H1 (cell line): Measurements from ENCODE around the gene ARHGAP5. TPM values are rescaled to one million over a fixed set of nuclear protein-coding genes. Genes with fewer than 3 reads are reported as not detected.
A peak's percentile ranks its signal among the peaks of the same experiment; 100 is the strongest.

ENCODE experiments used
- CTCF ChIA-PET: fragments of 300-600 bp; sonication (Branson Sonifier 250); formaldehyde crosslinking; loops from one replicate; lab custom pipeline; 2021; ENCODE audit not compliant: partially characterized antibody; lab: Charles Lee
- POLR2A ChIA-PET: fragments of 300-600 bp; sonication (Branson Sonifier 250); formaldehyde crosslinking; loops from one replicate; lab custom pipeline; 2021; ENCODE audit warnings: inconsistent platforms; ENCODE audit not compliant: partially characterized antibody; lab: Charles Lee
- DNase-seq, 2 experiments: peaks; one replicate each; pipeline versions ENCODE4 v3.0.0 to v3.0.0-alpha.2; 2010 to 2022; ENCODE audit warnings: low spot score in 2 of 2, low read depth in 1 of 2, mixed read lengths in 1 of 2
- FAIRE-seq: peaks from 2 replicates; lab custom pipeline; 2011; peaks lifted over from hg19 to GRCh38; lab: Jason Lieb, UNC
- H2AFZ ChIP-seq: 2 replicates; pipeline ENCODE4 v1.8.1; 2012; ENCODE audit warnings: low read length, inconsistent platforms
- H2AK5ac ChIP-seq: 2 replicates; pipeline ENCODE4 v1.6.1; 2013; ENCODE audit warnings: low read depth, low read length
- H2BK120ac ChIP-seq: replicated peaks from 2 replicates; pipeline ENCODE3; 2013; ENCODE audit warnings: low read depth, low read length, inconsistent platforms
- H2BK12ac ChIP-seq: 2 replicates; pipeline ENCODE4 v1.6.1; 2013; ENCODE audit warnings: low read depth, low read length
- H2BK15ac ChIP-seq: 2 replicates; pipeline ENCODE4 v1.6.1; 2013; ENCODE audit warnings: low read length
- H2BK20ac ChIP-seq: 2 replicates; pipeline ENCODE4 v1.6.1; 2013; ENCODE audit warnings: low read length
- H2BK5ac ChIP-seq: 2 replicates; pipeline ENCODE4 v1.6.1; 2013; ENCODE audit warnings: low read depth, low read length
- H3K14ac ChIP-seq: 2 replicates; pipeline ENCODE4 v1.6.1; 2013; ENCODE audit warnings: inconsistent platforms; ENCODE audit not compliant: insufficient read length
- H3K18ac ChIP-seq: 2 replicates; pipeline ENCODE4 v1.6.1; 2013; ENCODE audit warnings: low read length; ENCODE audit errors: extremely low read depth
- H3K23ac ChIP-seq: 2 replicates; pipeline ENCODE4 v1.6.1; 2013; ENCODE audit warnings: inconsistent platforms; ENCODE audit not compliant: insufficient read length
- H3K23me2 ChIP-seq: 2 replicates; pipeline ENCODE4 v1.6.1; 2013; ENCODE audit warnings: low read depth, low read length
- H3K27ac ChIP-seq: 2 replicates; pipeline ENCODE4 v1.6.1; 2011; ENCODE audit warnings: low read depth, low read length, inconsistent platforms
- H3K27me3 ChIP-seq, 4 experiments: replicated peaks in 1 of 4; 1 replicate in 1 of 4; 2 replicates in 3 of 4; pipeline versions ENCODE4 v1.6.1 to v1.8.1; 2011 to 2013; ENCODE audit warnings: low read length in 3 of 4, mild to moderate bottlenecking in 3 of 4, inconsistent platforms in 2 of 4, mixed read lengths in 2 of 4, moderate library complexity in 1 of 4; ENCODE audit not compliant: control insufficient read depth in 3 of 4, insufficient read depth in 3 of 4; ENCODE audit errors: extremely low read depth in 1 of 4
- H3K36me3 ChIP-seq, 4 experiments: 2 replicates each; pipeline versions ENCODE4 v1.6.1 to v1.8.1; 2011 to 2013; ENCODE audit warnings: mild to moderate bottlenecking in 4 of 4, low read length in 3 of 4, moderate library complexity in 2 of 4, control low read depth in 1 of 4, inconsistent platforms in 1 of 4; ENCODE audit not compliant: insufficient read depth in 4 of 4, control insufficient read depth in 2 of 4
- H3K4ac ChIP-seq: replicated peaks from 2 replicates; pipeline ENCODE3; 2013; ENCODE audit warnings: low read length, low read depth, mixed read lengths, inconsistent platforms; ENCODE audit not compliant: insufficient read length
- H3K4me1 ChIP-seq, 4 experiments: replicated peaks in 1 of 4; 1 replicate in 1 of 4; 2 replicates in 3 of 4; pipeline versions ENCODE4 v1.6.1 to v1.8.1; 2011 to 2013; ENCODE audit warnings: low read length in 3 of 4, inconsistent platforms in 2 of 4, mixed read lengths in 1 of 4; ENCODE audit not compliant: insufficient read depth in 4 of 4, control insufficient read depth in 3 of 4
- H3K4me2 ChIP-seq, 2 experiments: 2 replicates each; pipeline versions ENCODE4 v1.6.1 to v1.8.1; 2011 to 2013; ENCODE audit warnings: low read depth in 2 of 2, low read length in 2 of 2, control low read depth in 1 of 2, inconsistent platforms in 1 of 2, mild to moderate bottlenecking in 1 of 2; ENCODE audit not compliant: insufficient read depth in 1 of 2
- H3K4me3 ChIP-seq, 4 experiments: fragments of 200-600, 300-600 bp in 1 of 4; sonication (generic), shearing (Covaris generic), sonication (Bioruptor Twin) in 1 of 4; 2 replicates each; pipeline versions ENCODE4 v1.5.1 to v1.8.1; 2011 to 2016; ENCODE audit warnings: low read length in 4 of 4, low read depth in 3 of 4, control low read depth in 2 of 4, inconsistent platforms in 2 of 4, mild to moderate bottlenecking in 2 of 4, mixed read lengths in 1 of 4, moderate library complexity in 1 of 4; ENCODE audit not compliant: insufficient read depth in 2 of 4; ENCODE audit errors: extremely low read depth in 1 of 4
- H3K56ac ChIP-seq: replicated peaks from 2 replicates; pipeline ENCODE3; 2013; ENCODE audit warnings: low read depth, mild to moderate bottlenecking, mixed read lengths, low read length, inconsistent platforms; ENCODE audit not compliant: insufficient read length
- H3K79me1 ChIP-seq: 2 replicates; pipeline ENCODE4 v1.6.1; 2013; ENCODE audit warnings: low read depth, low read length, control low read depth
- H3K79me2 ChIP-seq, 2 experiments: 2 replicates each; pipeline versions ENCODE4 v1.6.1 to v1.8.1; 2012 to 2013; ENCODE audit warnings: low read length in 2 of 2, mild to moderate bottlenecking in 2 of 2, inconsistent platforms in 1 of 2; ENCODE audit not compliant: insufficient read depth in 2 of 2, control insufficient read depth in 1 of 2
- H3K9ac ChIP-seq, 4 experiments: replicated peaks in 1 of 4; 1 replicate in 1 of 4; 2 replicates in 3 of 4; pipeline versions ENCODE4 v1.6.1 to v1.8.1; 2011 to 2013; ENCODE audit warnings: low read depth in 3 of 4, low read length in 3 of 4, control low read depth in 2 of 4, mild to moderate bottlenecking in 2 of 4, moderate library complexity in 2 of 4, inconsistent platforms in 1 of 4; ENCODE audit errors: extremely low read depth in 1 of 4
- H3K9me3 ChIP-seq, 2 experiments: 2 replicates each; pipeline versions ENCODE4 v1.6.1 to v1.8.1; 2012 to 2013; ENCODE audit warnings: mild to moderate bottlenecking in 2 of 2, moderate library complexity in 2 of 2, control low read depth in 1 of 2, inconsistent platforms in 1 of 2, low read depth in 1 of 2, low read length in 1 of 2, mixed read lengths in 1 of 2; ENCODE audit not compliant: insufficient read depth in 2 of 2
- H4K20me1 ChIP-seq, 2 experiments: replicated peaks in 1 of 2; 2 replicates each; pipeline versions ENCODE3 to v1.8.1; 2011 to 2013; ENCODE audit warnings: inconsistent platforms in 2 of 2, low read length in 2 of 2, mild to moderate bottlenecking in 1 of 2; ENCODE audit not compliant: insufficient read depth in 2 of 2, control insufficient read depth in 1 of 2
- H4K5ac ChIP-seq: 2 replicates; pipeline ENCODE4 v1.6.1; 2013; ENCODE audit warnings: low read length, low read depth, mixed read lengths, inconsistent platforms; ENCODE audit not compliant: insufficient read length
- H4K8ac ChIP-seq: 2 replicates; pipeline ENCODE4 v1.8.0; 2013; ENCODE audit warnings: mild to moderate bottlenecking, moderate library complexity, low read length, inconsistent platforms; ENCODE audit not compliant: insufficient read depth; ENCODE audit errors: extremely low read depth
- H4K91ac ChIP-seq: replicated peaks from 2 replicates; pipeline ENCODE3; 2013; ENCODE audit warnings: low read length, mixed read lengths, inconsistent platforms; ENCODE audit not compliant: insufficient read length
- JUN ChIP-seq: IDR thresholded peaks from 2 replicates; pipeline ENCODE4 v1.6.1; 2011; ENCODE audit warnings: low read depth, mild to moderate bottlenecking, improper control_type of control experiment, low read length
- JUND ChIP-seq: IDR thresholded peaks from 2 replicates; pipeline ENCODE4 v1.6.1; 2011; ENCODE audit warnings: mild to moderate bottlenecking, improper control_type of control experiment, low read length
- TCF12 ChIP-seq: IDR thresholded peaks from 2 replicates; pipeline ENCODE4 v1.6.1; 2011; ENCODE audit warnings: low read depth, mild to moderate bottlenecking, low read length
- WGBS, 2 experiments: shearing (Covaris generic) in 1 of 2; methylation state at CpG; one replicate each; pipeline versions ENCODE4 v1.1.6 to v1.1.7; 2013 to 2015; ENCODE audit warnings: low lambda C conversion rate in 2 of 2, mixed read lengths in 2 of 2, inconsistent platforms in 1 of 2, low coverage in 1 of 2, missing lambda C conversion rate in 1 of 2; ENCODE audit not compliant: insufficient replicate concordance in 2 of 2, insufficient coverage in 1 of 2, insufficient read length in 1 of 2; ENCODE audit errors: extremely low coverage in 1 of 2, missing lambda C conversion rate in 1 of 2; 5-methylcytosine and 5-hydroxymethylcytosine counted together
- polyA plus RNA-seq, 7 experiments: library from polyadenylated mRNA; depleted of rRNA in 3 of 7; stranded (reverse) in 5 of 7; unstranded in 2 of 7; fragments of >200 nt in 5 of 7; fragments of 200-250 nt in 2 of 7; gene quantifications; 1 replicate in 5 of 7; 2 replicates in 1 of 7; 4 replicates in 1 of 7; pipeline versions ENCODE4 v1.2.1 to v1.2.3, GENCODE V29; 2011 to 2013; ENCODE audit warnings: missing spikeins in 2 of 7, mixed read lengths in 2 of 7
- total RNA-seq: library from RNA; stranded (reverse); fragmentation: NEBNext Ultra II Directional; extraction: Animal tissue kit (Norgen Biotek cat#: 25700); gene quantifications from 2 replicates; pipeline ENCODE4 v1.2.1, GENCODE V29; 2021
- TF ChIP-seq, protein P1 (sequence below): IDR thresholded peaks from 2 replicates; pipeline ENCODE4 v1.6.1; 2011; ENCODE audit warnings: low read depth, mild to moderate bottlenecking, low read length; ENCODE audit not compliant: insufficient read depth

The ARHGAP5 gene
- total and polyA plus RNA-seq, 2 of the 8 experiments (the other 6 are each of a cell fraction or from before 2014, with no cell fraction given): 7.8 to 77.3 TPM

DNA sequence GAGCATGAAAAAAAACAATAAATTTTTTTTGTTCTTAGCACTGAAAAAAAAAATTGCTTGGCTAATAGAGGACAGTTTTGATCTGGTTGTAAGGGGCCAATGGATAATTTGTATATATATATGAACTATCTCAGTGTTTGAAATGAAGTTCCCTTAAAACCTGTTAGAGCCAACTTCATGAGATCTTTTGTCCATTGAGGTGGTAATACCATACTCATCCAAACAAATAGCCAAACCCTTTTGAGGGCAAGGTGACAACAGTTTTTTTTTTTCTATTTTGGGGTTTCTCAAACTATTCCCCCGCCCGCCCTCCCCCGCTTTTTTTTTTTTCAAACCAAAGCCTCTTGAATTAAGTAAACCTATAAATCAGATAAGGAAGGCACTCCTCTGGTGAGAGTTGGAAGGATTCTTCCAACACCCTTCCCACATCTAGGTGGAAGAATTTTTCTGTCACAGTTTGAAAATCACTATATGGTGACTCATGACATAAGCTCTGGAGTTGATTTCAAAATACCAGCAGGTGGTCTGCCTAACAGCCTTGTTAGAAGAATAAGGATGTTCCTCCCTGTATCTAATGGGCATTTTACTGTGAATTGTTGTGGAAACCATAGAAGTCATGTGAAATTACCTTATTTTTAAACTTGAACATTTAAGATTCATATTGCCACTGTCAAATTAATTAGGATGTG is 10.2 kb downstream of the ARHGAP5 start:
- no peaks in the 10 kb centered on the region; the same call in 1 of the 2 replicates for H3K23me2 ChIP-seq
- peak; percentile 81 for FAIRE-seq
- peaks cover 0 to 88% of the 10 kb centered on the region in 2 experiments; a peak in 3 of 4 replicates for H3K79me2 ChIP-seq

More for the DNA sequence above, 10.2 kb downstream of the ARHGAP5 start:
- H3K56ac ChIP-seq: no peak overlapping the region
- no peak overlapping the region for H4K8ac ChIP-seq
- no peaks in the 10 kb centered on the region for H3K9me3 ChIP-seq
- H2BK12ac ChIP-seq: no peak overlapping the region
- POLR2A ChIA-PET: interaction anchor here (3.0 kb wide), 1 partner anchor 9 kb away, joined by 12 read pairs; no protein-coding TSS in a partner anchor
- H3K27me3 ChIP-seq: no peaks in the 10 kb centered on the region
- H4K5ac ChIP-seq: no peak overlapping the region
- 0 out of 4 replicates have a peak overlapping the region, but pooled peaks of 1 of the 2 experiments have one; percentile 5 for H3K4me2 ChIP-seq
- H2BK20ac ChIP-seq: no peak overlapping the region
- no peak overlapping the region for H3K27ac ChIP-seq
- H2AFZ ChIP-seq: no peak overlapping the region
- peaks cover 3 to 10% of the 10 kb centered on the region in 2 experiments for H4K20me1 ChIP-seq
- TF ChIP-seq TCF12 (no peak), JUND (peak; percentile 88), JUN (0 out of 2 replicates have a peak, but pooled peaks have one; percentile 48)
- TF ChIP-seq, protein P1, sequence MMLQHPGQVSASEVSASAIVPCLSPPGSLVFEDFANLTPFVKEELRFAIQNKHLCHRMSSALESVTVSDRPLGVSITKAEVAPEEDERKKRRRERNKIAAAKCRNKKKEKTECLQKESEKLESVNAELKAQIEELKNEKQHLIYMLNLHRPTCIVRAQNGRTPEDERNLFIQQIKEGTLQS: no peak
- no peak overlapping the region for H4K91ac ChIP-seq
- H3K4me3 ChIP-seq: no peak overlapping the region
- no peak overlapping the region for H3K18ac ChIP-seq
- no peak overlapping the region for H3K4ac ChIP-seq
- no peak overlapping the region for H2BK5ac ChIP-seq
- H3K23ac ChIP-seq: no peak overlapping the region
- no peak overlapping the region for H2BK15ac ChIP-seq
- peaks cover 0 to 11% (median 3%) of the 10 kb centered on the region in 4 experiments; a peak in 4 of 8 replicates for H3K36me3 ChIP-seq
- H3K9ac ChIP-seq: no peak overlapping the region
- H3K4me1 ChIP-seq: peaks cover 0 to 4% (median 0%) of the 10 kb centered on the region in 4 experiments; a peak in 1 of 7 replicates
- no peak for DNase-seq
- WGBS, 2 experiments: no CpG with 5 or more reads among the region's 3 CpGs
- H2BK120ac ChIP-seq: no peak overlapping the region
- H3K14ac ChIP-seq: no peak overlapping the region
- no peaks in the 10 kb centered on the region; the same call in 1 of the 2 replicates for H3K79me1 ChIP-seq
- CTCF ChIA-PET: no interaction called here
- no peak overlapping the region for H2AK5ac ChIP-seq
